PFSK-1 (cell line): ENCODE data around the gene CDC42EP3.

Source experiments
- POLR2AphosphoS5 ChIP-seq: IDR thresholded peaks from 2 replicates; pipeline ENCODE4 v1.6.1; 2012; ENCODE audit warnings: low read depth, mild to moderate bottlenecking, control low read depth, low read length, moderate library complexity
- REST ChIP-seq, 2 experiments: IDR thresholded peaks; 2 replicates each; pipeline versions ENCODE4 v1.6.1 to v1.8.0; 2011 to 2012; ENCODE audit warnings: low read depth in 2 of 2, low read length in 2 of 2, control low read depth in 1 of 2, inconsistent platforms in 1 of 2, mild to moderate bottlenecking in 1 of 2, moderate library complexity in 1 of 2; ENCODE audit not compliant: insufficient read depth in 1 of 2
- SIN3A ChIP-seq: IDR thresholded peaks from 2 replicates; pipeline ENCODE4 v1.6.1; 2012; ENCODE audit warnings: mild to moderate bottlenecking, low read length, moderate library complexity, borderline replicate concordance; ENCODE audit not compliant: insufficient read depth

- TF ChIP-seq POLR2AphosphoS5 (no peak), REST (IDR thresholded peaks at IDR 0.05; ENCODE audit: insufficient read depth in 1 of 2, low read depth in 2 of 2, low read length in 2 of 2) (no peak), SIN3A (no peak)
These were observed 2.0 kb downstream of the CDC42EP3 start for GRCh38 chr2:37669446-37669845.
